GM19397 (cell line): ENCODE data around the gene PSRC1.

ENCODE experiments used
- ATAC-seq: cut with Tn5 transposase; IDR thresholded peaks from one replicate; pipeline ENCODE4 v1.9.1; 2021; ENCODE audit warnings: mild to moderate bottlenecking, moderate library complexity; ENCODE audit not compliant: unreplicated experiment

PSRC1 gene

DNA sequence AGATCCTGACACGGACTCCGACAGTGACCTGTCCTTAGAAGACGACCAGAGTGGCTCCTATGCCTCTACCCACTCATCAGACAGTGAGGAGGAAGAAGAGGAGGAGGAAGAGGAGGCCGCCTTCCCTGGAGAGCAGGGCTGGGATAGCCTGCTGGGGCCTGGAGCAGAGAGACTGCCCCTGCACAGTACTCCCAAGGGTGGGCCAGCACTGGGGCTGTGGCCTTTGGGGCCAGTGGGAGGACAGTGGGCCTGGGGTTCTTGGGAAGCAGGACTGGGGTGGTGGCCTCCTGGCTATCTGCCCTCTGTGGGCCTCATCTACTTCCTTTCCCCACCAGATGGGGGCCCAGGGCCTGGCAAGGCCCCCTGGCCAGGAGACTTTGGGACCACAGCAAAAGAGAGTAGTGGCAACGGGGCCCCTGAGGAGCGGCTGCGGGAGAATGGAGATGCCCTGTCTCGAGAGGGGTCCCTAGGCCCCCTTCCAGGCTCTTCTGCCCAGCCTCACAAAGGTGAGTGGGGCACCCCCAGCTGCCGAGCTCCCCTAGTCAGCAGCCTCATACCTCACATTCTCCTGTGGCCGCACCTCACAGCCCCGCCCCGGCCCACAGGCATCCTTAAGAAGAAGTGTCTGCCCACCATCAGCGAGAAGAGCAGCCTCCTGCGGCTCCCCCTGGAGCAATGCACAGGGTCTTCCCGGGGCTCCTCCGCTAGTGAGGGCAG, 10.0 kb downstream of the PSRC1 start:
- ATAC-seq = no peak

DNA sequence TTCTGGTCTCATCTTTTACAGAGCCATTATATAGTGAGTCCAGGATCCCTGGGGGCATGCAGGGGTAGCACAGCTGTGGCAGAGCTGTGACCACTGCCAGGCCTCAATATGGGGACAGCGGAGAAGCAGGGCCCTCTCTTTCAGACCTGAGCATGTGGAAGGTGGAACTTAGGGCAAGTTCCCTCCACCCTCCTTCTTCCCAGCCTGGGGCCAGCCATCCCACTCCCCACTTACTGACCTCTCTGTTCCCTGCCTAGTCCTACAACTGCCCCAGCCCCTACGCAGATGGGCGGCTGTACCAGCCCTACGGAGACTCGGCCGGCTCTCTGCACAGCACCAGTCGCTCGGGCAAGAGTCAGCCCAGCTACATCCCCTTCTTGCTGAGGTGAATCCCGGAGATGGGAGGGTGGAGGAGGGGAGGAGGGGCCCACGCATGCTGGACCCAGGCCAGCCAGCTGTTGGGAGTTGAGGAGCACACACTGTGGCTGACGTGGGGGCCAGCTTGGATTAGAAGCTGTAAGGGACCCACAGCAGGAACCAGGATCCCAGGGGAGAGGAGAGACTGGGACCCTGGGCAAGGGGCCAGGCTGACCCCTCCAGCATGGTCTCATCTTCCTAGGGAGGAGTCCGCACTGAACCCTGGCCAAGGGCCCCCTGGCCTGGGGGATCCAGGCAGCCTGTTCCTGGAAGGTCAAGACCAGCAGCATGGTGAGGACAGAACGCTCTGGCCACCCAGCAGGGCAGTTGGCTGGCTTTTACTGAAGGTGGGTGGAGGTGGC, 10.7 kb downstream of the PSRC1 start:
- no peak for ATAC-seq

DNA sequence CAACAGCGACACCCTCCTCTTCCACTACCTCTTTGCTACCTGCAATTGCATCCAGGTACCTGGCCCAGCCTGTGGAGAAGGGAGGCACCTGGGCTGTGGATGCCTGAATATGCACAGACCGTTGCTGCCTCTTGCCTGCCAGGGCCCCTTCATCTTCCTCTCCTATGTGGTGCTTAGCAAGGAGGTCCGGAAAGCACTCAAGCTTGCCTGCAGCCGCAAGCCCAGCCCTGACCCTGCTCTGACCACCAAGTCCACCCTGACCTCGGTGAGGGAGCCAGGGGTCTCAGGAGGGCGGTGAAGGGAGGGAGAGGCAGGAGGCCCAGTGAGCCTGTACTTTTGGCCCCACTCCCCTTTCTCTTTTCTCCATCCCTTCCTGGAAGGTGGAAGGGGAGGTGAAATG, 11.5 kb downstream of the PSRC1 start:
- no peak for ATAC-seq

DNA sequence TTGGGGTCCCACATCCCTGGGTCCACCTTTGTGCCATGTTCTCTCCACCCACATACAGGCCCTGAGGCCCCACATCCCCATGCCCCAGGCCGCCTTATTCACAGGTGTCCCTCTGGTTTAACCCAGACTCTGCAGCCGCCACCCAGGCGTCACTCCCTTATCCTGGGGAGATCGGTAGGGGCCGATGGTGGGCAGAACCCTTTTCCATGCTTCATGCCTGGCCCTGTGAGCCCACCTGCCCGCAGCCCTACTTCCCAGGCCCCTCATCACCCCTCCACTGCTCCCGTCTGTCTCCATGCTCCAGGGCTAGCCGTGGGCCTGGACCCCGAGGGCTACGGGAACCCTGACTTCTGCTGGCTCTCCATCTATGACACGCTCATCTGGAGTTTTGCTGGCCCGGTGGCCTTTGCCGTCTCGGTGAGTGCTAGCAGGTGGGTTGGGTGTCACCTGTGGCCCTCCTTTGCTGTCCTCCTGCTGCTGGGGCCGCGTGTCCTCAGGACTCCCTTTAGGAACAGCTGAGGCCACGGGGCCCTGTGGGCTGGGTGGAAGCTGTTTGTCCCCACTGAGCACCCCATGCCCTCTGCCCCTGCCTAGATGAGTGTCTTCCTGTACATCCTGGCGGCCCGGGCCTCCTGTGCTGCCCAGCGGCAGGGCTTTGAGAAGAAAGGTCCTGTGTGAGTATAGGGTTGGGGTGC, 12.2 kb downstream of the PSRC1 start:
- no peak for ATAC-seq

DNA sequence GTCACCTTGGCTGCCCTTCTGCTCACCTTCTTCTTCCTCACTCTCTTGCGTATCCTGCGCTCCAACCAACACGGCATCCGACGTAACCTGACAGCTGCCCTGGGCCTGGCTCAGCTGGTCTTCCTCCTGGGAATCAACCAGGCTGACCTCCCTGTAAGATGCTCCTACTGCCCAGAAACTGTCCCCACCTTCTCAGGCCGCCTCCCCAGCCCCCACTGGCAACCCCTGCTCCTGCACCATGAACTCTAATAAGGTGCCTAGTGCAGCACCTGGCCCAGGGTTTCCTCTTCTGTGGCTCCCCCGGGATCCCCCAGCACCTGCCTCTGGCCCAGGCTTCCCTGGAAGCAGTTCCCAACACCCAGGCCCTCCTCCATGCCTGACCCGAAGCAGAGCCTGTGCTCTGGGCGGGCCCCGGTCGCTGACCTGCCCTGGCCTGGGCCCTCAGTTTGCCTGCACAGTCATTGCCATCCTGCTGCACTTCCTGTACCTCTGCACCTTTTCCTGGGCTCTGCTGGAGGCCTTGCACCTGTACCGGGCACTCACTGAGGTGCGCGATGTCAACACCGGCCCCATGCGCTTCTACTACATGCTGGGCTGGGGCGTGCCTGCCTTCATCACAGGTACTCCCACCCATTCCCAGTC, 12.8 kb downstream of the PSRC1 start:
- no peak for ATAC-seq

DNA sequence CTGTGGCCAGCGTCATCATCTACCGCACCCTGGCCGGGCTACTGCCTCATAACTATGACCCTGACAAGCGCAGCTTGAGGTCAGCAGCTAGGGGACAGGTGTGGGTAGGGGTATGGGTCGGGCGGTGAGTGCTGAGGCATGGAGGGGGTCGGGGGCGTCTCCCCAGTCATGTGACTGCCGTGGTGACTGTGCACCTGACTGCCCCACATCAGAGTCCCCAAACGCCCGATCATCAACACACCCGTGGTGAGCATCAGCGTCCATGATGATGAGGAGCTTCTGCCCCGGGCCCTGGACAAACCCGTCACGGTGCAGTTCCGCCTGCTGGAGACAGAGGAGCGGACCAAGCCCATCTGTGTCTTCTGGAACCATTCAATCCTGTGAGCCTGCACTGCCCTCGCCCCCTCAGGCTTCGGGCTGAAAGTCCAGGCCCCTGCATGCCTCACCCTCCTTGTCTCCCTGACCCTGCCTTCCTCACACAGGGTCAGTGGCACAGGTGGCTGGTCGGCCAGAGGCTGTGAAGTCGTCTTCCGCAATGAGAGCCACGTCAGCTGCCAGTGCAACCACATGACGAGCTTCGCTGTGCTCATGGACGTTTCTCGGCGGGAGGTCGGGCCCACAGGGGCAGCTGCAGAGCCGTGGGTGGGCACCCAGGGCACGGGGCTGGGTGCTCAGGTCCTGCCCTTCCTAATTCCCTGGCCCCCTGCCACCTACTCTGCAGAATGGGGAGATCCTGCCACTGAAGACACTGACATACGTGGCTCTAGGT, 13.5 kb downstream of the PSRC1 start:
- no peak for ATAC-seq

DNA sequence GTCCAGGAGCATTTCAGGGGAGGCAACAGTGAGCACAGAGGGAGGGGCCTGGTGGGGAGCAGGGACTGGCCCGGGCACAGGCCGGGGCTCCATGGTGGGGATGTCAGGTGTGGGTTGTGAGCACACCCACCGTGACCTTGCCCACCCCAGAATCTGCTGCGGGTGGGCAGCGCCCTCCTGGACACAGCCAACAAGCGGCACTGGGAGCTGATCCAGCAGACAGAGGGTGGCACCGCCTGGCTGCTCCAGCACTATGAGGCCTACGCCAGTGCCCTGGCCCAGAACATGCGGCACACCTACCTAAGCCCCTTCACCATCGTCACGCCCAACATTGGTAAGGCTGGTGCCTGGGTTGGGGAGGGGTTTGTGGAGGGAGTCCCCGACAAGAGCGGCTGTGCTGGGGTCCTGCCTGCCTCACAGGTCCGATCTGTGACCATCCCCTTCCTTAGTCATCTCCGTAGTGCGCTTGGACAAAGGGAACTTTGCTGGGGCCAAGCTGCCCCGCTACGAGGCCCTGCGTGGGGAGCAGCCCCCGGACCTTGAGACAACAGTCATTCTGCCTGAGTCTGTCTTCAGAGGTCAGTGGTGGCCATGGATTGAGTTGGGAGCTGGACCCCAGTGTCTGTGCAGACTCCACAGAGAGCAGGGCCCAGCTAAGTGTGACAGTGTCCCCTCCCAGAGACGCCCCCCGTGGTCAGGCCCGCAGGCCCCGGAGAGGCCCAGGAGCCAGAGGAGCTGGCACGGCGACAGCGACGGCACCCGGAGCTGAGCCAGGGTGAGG, 14.3 kb downstream of the PSRC1 start:
- ATAC-seq = no peak

DNA sequence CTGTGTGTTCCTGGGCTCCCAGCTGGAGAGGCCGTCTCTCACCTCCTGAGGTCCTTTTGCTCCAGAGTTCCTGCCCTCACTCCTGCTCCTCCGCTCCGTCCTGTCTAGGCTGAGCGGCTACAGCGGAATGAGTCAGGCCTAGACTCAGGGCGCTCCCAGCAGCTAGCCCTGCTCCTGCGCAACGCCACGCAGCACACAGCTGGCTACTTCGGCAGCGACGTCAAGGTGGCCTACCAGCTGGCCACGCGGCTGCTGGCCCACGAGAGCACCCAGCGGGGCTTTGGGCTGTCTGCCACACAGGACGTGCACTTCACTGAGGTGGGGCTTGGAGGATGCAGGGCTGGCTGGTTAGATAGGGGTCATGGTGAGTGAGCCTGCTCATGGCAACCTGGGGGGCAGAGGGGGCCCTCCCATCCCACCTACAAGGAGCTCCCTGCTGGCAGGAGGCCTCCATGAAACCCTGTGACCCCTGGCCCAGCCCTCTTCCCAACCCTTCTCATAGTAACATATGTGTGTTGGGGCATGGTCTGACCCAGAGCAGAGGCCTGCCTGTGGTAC, 15.1 kb downstream of the PSRC1 start:
- ATAC-seq = no peak

DNA sequence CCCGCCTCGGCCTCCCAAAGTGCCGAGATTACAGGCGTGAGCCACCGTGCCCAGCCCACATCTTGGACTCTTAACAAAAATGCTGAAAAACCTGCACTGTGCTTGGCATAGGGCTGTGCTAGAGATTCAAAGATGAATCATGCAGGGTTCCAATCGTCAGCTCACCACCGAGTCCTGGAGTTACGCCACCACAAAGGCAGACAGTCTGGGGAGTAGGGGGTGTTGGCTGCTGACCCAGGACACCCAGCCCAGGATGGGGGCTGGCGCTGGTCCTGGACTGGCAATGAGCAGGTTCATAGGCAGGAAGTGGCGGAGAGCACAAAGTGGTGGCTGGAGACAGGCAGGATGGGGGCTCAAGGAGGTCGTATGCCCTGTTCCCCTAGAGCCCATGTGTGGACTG, 16.0 kb downstream of the PSRC1 start:
- no peak for ATAC-seq

DNA sequence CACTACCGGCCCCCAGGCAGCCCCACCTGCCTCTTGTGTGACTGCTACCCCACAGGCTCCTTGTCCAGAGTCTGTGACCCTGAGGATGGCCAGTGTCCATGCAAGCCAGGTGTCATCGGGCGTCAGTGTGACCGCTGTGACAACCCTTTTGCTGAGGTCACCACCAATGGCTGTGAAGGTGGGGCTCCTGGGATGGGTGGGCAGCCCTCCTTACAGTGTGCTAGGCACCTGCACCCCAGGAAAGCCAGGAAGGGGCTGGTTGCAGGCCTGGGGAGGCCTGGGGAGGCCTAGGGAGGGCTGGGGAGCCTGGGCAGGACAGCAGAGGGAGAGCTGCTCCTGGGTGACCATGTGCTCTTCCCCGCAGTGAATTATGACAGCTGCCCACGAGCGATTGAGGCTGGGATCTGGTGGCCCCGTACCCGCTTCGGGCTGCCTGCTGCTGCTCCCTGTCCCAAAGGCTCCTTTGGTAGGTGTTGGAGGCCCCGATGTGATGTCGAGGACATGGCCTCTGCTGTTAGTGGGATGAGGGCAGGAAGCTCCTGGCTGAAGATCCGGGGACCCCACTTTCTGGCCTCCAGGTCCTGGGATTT, 17.1 kb downstream of the PSRC1 start:
- ATAC-seq = no peak

DNA sequence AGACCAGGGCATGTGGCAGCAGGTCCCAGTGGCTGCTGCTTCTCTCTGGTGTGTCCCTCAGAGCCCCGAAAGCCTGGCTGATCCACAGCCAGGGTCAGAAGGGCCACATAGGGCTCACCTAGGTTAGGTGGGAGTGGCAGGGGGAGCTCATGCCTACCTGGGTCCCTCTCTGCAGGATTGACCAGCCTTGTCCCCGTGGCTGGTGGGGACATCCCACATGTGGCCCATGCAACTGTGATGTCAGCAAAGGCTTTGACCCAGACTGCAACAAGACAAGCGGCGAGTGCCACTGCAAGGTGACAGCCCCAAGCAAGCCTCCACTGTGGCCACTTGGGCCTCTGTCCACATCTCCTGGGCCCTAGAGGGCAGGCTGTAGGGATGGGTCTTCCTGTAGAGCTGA, 17.9 kb downstream of the PSRC1 start:
- no peak for ATAC-seq

DNA sequence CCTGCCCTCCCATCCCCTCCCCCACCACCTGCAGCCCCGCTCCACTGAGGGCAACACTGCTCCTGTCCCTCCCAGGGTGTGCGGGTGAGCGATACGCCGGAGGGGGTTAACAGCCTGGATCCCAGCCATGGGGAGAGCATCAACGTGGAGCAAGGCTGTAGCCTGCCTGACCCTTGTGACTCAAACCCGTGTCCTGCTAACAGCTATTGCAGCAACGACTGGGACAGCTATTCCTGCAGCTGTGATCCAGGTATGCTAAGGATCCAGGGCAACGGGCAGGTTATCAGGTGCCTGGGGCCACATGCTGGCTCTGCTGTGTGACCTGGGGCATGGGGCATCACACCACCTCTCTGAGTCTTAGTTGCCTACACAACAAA, 18.6 kb downstream of the PSRC1 start:
- ATAC-seq = no peak

DNA sequence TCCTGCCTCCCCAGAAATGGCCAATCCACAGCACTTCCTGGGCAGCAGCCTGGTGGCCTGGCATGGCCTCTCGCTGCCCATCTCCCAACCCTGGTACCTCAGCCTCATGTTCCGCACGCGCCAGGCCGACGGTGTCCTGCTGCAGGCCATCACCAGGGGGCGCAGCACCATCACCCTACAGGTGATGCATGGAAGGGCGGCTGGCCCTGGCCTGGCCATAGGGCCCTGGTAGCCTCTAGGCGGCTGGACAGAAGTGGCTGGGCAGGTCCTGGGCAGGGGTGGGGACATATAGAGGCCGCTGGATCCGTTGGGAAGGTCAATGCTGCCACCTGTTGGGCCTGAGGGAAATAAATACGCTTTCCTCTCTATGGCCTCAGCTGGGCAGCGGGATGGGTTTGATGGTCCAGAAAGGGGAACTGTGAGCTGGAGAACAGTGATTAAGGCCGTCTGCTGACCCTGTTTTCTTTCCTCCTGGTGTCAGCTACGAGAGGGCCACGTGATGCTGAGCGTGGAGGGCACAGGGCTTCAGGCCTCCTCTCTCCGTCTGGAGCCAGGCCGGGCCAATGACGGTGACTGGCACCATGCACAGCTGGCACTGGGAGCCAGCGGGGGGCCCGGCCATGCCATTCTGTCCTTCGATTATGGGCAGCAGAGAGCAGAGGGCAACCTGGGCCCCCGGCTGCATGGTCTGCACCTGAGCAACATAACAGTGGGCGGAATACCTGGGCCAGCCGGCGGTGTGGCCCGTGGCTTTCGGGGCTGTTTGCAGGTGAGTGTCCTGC, 19.2 kb downstream of the PSRC1 start:
- ATAC-seq = peak; percentile 81

DNA sequence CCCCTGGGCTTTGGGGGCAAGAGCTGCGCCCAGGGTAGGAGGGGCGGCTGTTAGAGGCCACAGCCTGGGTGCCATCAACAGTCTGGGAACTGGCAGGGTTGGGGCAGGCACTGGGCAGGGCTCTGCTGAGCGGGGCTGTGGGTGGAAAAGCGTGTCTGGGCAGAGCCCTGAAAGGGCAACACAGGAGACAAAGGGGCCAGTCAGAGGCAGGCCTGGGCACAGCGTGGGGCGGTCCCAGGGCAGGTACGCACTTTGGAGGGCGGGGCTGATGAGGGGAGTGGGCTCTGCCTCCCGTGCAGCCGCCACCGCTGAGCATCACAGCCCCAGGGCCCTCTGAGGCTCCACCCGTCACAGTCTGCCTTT, 19.7 kb downstream of the PSRC1 start:
- ATAC-seq = no peak

DNA sequence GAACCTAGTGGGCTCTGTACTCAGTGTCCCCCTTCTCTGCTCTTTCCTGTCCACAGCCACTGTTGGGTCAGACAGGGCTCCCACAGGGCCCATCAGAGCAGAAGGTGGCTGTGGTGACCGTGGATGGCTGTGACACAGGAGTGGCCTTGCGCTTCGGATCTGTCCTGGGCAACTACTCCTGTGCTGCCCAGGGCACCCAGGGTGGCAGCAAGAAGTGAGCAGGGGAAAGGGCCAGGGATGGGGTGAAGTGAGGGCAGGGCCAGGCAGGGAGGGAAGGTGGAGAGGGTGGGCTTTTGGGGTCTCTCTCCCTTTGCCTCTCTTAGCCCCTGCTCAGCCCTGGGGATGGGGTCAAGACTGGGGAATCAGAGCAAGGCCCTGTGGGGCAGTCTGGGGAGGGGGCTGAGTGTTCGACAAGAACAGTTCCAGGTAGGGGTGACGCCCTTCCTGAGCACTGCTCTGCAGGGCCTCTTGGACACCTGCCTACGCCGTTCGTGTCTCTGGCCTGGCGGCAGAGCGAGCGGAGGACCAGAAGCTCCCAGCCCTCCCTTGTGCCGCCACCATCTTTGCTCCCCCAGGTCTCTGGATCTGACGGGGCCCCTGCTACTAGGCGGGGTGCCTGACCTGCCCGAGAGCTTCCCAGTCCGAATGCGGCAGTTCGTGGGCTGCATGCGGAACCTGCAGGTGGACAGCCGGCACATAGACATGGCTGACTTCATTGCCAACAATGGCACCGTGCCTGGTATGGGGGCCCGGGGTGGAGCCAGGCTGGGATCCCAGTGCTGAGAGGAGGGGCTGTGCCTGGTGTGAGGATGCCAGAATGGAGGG, 20.5 kb downstream of the PSRC1 start:
- no peak for ATAC-seq

DNA sequence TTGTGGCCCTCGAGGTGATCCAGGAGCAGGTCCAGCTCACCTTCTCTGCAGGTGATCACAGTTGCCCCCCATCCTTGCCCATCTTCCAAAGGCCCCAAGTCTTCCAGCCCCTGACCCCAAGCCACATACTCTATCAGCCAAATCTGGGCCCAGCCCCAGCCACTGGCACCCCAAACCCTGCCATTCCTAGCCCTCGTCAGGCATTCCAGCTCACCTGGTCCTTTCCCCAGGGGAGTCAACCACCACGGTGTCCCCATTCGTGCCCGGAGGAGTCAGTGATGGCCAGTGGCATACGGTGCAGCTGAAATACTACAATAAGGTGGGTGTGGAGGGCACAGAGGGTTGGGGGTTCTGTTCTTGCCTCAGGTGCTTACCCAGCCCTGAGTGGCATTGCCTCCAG, 21.4 kb downstream of the PSRC1 start:
- no peak for ATAC-seq

DNA sequence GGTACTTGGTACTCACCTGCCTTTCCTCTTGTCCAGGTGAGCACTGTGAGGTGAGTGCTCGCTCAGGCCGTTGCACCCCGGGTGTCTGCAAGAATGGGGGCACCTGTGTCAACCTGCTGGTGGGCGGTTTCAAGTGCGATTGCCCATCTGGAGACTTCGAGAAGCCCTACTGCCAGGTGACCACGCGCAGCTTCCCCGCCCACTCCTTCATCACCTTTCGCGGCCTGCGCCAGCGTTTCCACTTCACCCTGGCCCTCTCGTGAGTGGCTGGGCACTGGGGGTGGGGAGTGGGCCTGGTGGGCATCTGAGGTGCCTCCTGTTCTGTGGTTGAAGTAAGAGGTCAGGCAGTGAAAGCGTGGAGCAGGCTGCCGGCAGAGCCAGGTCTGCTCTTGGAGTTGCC, 21.9 kb downstream of the PSRC1 start:
- ATAC-seq = no peak
